ENCODE results near the gene AGBL4. TPM values are rescaled to one million over a fixed set of nuclear protein-coding genes. Genes with fewer than 3 reads are reported as not detected.

Gene AGBL4
- polyA plus RNA-seq, 1 experiment = not detected

GRCh38 chr1:48771561-48771960 is 1252.2 kb downstream of the AGBL4 start:
- Histone ChIP-seq H3K9me3 (ENCODE audit: control insufficient read depth, insufficient read depth, low read length) (no peaks in the 10 kb centered on the region), H3K27ac (ENCODE audit: low read depth, low read length) (no peak overlapping the region), H3K4me3 (ENCODE audit: low read depth, low read length) (no peak overlapping the region), H3K27me3 (ENCODE audit: control insufficient read depth, insufficient read depth, low read length) (peaks cover 2% of the 10 kb centered on the region)
- DNase-seq (ENCODE audit: low read depth, low spot score) = no peak
- POLR2A ChIA-PET = no interaction called here
- CTCF ChIA-PET = no interaction called here
- no peak for TF ChIP-seq CTCF (IDR thresholded peaks at IDR 0.05; ENCODE audit: low read depth, low read length)

GRCh38 chr1:48767975-48768510 is 1255.7 kb downstream of the AGBL4 start:
- no peak overlapping the region for H3K27ac ChIP-seq (ENCODE audit: low read depth, low read length)
- TF ChIP-seq CTCF (IDR thresholded peaks at IDR 0.05; ENCODE audit: low read depth, low read length) = no peak
- DNase-seq (ENCODE audit: low read depth, low spot score) = no peak
- H3K4me3 ChIP-seq (ENCODE audit: low read depth, low read length) = no peak overlapping the region
- CTCF ChIA-PET = no interaction called here
- POLR2A ChIA-PET = no interaction called here
- H3K9me3 ChIP-seq (ENCODE audit: control insufficient read depth, insufficient read depth, low read length) = no peaks in the 10 kb centered on the region
- no peaks in the 10 kb centered on the region for H3K27me3 ChIP-seq (ENCODE audit: control insufficient read depth, insufficient read depth, low read length)

- DNase-seq (ENCODE audit: low read depth, low spot score) = no peak
- TF ChIP-seq CTCF (IDR thresholded peaks at IDR 0.05; ENCODE audit: low read depth, low read length) = no peak
- ChIA-PET POLR2A (no interaction called here), CTCF (no interaction called here)
- Histone ChIP-seq H3K4me3 (ENCODE audit: low read depth, low read length) (no peak overlapping the region), H3K27ac (ENCODE audit: low read depth, low read length) (no peak overlapping the region), H3K9me3 (ENCODE audit: control insufficient read depth, insufficient read depth, low read length) (no peaks in the 10 kb centered on the region), H3K27me3 (ENCODE audit: control insufficient read depth, insufficient read depth, low read length) (no peaks in the 10 kb centered on the region)
Measured at GRCh38 chr1:48765335-48765734, 1258.4 kb downstream of the AGBL4 start.

- H3K27me3 ChIP-seq (ENCODE audit: control insufficient read depth, insufficient read depth, low read length) = no peaks in the 10 kb centered on the region
- no peak for DNase-seq (ENCODE audit: low read depth, low spot score)
- H3K4me3 ChIP-seq (ENCODE audit: low read depth, low read length) = no peak overlapping the region
- TF ChIP-seq CTCF (IDR thresholded peaks at IDR 0.05; ENCODE audit: low read depth, low read length) = no peak
- ChIA-PET CTCF (no interaction called here), POLR2A (no interaction called here)
- H3K27ac ChIP-seq (ENCODE audit: low read depth, low read length) = no peak overlapping the region
- no peaks in the 10 kb centered on the region; the same call in 1 of the 2 replicates for H3K9me3 ChIP-seq (ENCODE audit: control insufficient read depth, insufficient read depth, low read length)
Measured at GRCh38 chr1:48761986-48762385, 1261.8 kb downstream of the AGBL4 start.

GRCh38 chr1:48761411-48761810 is 1262.3 kb downstream of the AGBL4 start:
- no peak for DNase-seq (ENCODE audit: low read depth, low spot score)
- no peak overlapping the region for H3K27ac ChIP-seq (ENCODE audit: low read depth, low read length)

More at GRCh38 chr1:48761411-48761810, 1262.3 kb downstream of the AGBL4 start:
- Histone ChIP-seq H3K27me3 (ENCODE audit: control insufficient read depth, insufficient read depth, low read length) (no peaks in the 10 kb centered on the region), H3K4me3 (ENCODE audit: low read depth, low read length) (no peak overlapping the region), H3K9me3 (ENCODE audit: control insufficient read depth, insufficient read depth, low read length) (no peaks in the 10 kb centered on the region; the same call in 1 of the 2 replicates)
- TF ChIP-seq CTCF (IDR thresholded peaks at IDR 0.05; ENCODE audit: low read depth, low read length) = no peak
- POLR2A ChIA-PET = no interaction called here
- CTCF ChIA-PET = no interaction called here

Measured in AG04450 (cell line).